Mesenchymal stem cell (in vitro differentiated cells and primary cell): ENCODE results near the gene LDLRAD3.

ENCODE experiments used
- DNase-seq: peaks from one replicate; pipeline ENCODE4 v3.0.0-alpha.2; 2013
- H2AFZ ChIP-seq: one replicate; pipeline ENCODE4 v1.6.1; 2013; ENCODE audit warnings: low read depth, mild to moderate bottlenecking, control low read depth, inconsistent platforms, low read length, moderate library complexity
- H2AK5ac ChIP-seq: 2 replicates; pipeline ENCODE4 v1.6.1; 2013; ENCODE audit warnings: low read length, moderate library complexity, mild to moderate bottlenecking, inconsistent platforms; ENCODE audit not compliant: severe bottlenecking
- H2BK120ac ChIP-seq: one replicate; pipeline ENCODE4 v1.6.1; 2013; ENCODE audit warnings: low read depth, mild to moderate bottlenecking, inconsistent platforms, low read length, moderate library complexity
- H2BK12ac ChIP-seq, 2 experiments: one replicate each; pipeline ENCODE4 v1.6.1; 2013; ENCODE audit warnings: inconsistent platforms in 2 of 2, low read length in 2 of 2, mild to moderate bottlenecking in 2 of 2, moderate library complexity in 2 of 2, control low read depth in 1 of 2
- H2BK15ac ChIP-seq: one replicate; pipeline ENCODE4 v1.6.1; 2013; ENCODE audit warnings: mild to moderate bottlenecking, low read depth, inconsistent platforms; ENCODE audit not compliant: poor library complexity, severe bottlenecking
- H2BK5ac ChIP-seq: 2 replicates; pipeline ENCODE4 v1.6.1; 2013; ENCODE audit warnings: low read depth, mild to moderate bottlenecking, low read length, control low read depth, inconsistent platforms; ENCODE audit not compliant: poor library complexity, severe bottlenecking
- H3K14ac ChIP-seq, 2 experiments: one replicate each; pipeline ENCODE4 v1.6.1; 2013; ENCODE audit warnings: inconsistent platforms in 2 of 2, low read length in 2 of 2, control low read depth in 1 of 2, mild to moderate bottlenecking in 1 of 2, moderate library complexity in 1 of 2
- H3K18ac ChIP-seq, 2 experiments: one replicate each; pipeline ENCODE4 v1.6.1; 2013; ENCODE audit warnings: inconsistent platforms in 2 of 2, low read length in 2 of 2, control low read depth in 1 of 2, low read depth in 1 of 2, mild to moderate bottlenecking in 1 of 2
- H3K23ac ChIP-seq, 2 experiments: one replicate each; pipeline ENCODE4 v1.6.1; 2013; ENCODE audit warnings: inconsistent platforms in 2 of 2, low read length in 2 of 2, mild to moderate bottlenecking in 2 of 2, moderate library complexity in 2 of 2, control low read depth in 1 of 2
- H3K27ac ChIP-seq: 2 replicates; pipeline ENCODE4 v1.5.1; 2013; ENCODE audit warnings: mild to moderate bottlenecking, moderate library complexity, low read length, control low read depth, inconsistent platforms; ENCODE audit not compliant: poor library complexity, severe bottlenecking
- H3K27me3 ChIP-seq, 2 experiments: 2 replicates each; pipeline versions ENCODE4 v1.6.1 to v1.7.0; 2013; ENCODE audit warnings: low read length in 2 of 2, mild to moderate bottlenecking in 2 of 2, moderate library complexity in 2 of 2, control low read depth in 1 of 2, inconsistent platforms in 1 of 2; ENCODE audit not compliant: control insufficient read depth in 1 of 2, insufficient read depth in 1 of 2
- H3K36me3 ChIP-seq, 2 experiments: 2 replicates each; pipeline versions ENCODE4 v1.6.1 to v1.7.0; 2013; ENCODE audit warnings: low read length in 2 of 2, control low read depth in 1 of 2, inconsistent platforms in 1 of 2, low read depth in 1 of 2, mild to moderate bottlenecking in 1 of 2; ENCODE audit not compliant: insufficient read depth in 2 of 2, control insufficient read depth in 1 of 2
- H3K4ac ChIP-seq, 2 experiments: one replicate each; pipeline ENCODE4 v1.6.1; 2013; ENCODE audit warnings: inconsistent platforms in 2 of 2, low read length in 2 of 2, mild to moderate bottlenecking in 2 of 2, moderate library complexity in 2 of 2, control low read depth in 1 of 2, low read depth in 1 of 2
- H3K4me1 ChIP-seq: 2 replicates; pipeline ENCODE4 v1.6.1; 2013; ENCODE audit warnings: low read depth, low read length, control low read depth; ENCODE audit not compliant: control insufficient read depth, insufficient read depth
- H3K4me2 ChIP-seq: 2 replicates; pipeline ENCODE4 v1.6.1; 2013; ENCODE audit warnings: low read length, mild to moderate bottlenecking, inconsistent platforms; ENCODE audit not compliant: poor library complexity, severe bottlenecking
- H3K4me3 ChIP-seq, 2 experiments: 2 replicates each; pipeline versions ENCODE4 v1.5.1 to v1.7.0; 2013; ENCODE audit warnings: low read length in 2 of 2, mild to moderate bottlenecking in 2 of 2, control low read depth in 1 of 2, low read depth in 1 of 2; ENCODE audit not compliant: insufficient read depth in 1 of 2
- H3K79me1 ChIP-seq: replicated peaks from 2 replicates; pipeline ENCODE4 v1.6.1; 2013; ENCODE audit warnings: mild to moderate bottlenecking, control low read depth, low read length, inconsistent platforms; ENCODE audit not compliant: poor library complexity, severe bottlenecking
- H3K9ac ChIP-seq: 2 replicates; pipeline ENCODE4 v1.7.0; 2013; ENCODE audit warnings: mild to moderate bottlenecking, low read length, moderate library complexity
- H3K9me3 ChIP-seq: 2 replicates; pipeline ENCODE4 v1.7.0; 2013; ENCODE audit warnings: mild to moderate bottlenecking, low read length; ENCODE audit not compliant: control insufficient read depth
- H4K8ac ChIP-seq: one replicate; pipeline ENCODE4 v1.6.1; 2013; ENCODE audit warnings: inconsistent platforms, mild to moderate bottlenecking, low read length, moderate library complexity
- H4K91ac ChIP-seq: one replicate; pipeline ENCODE4 v1.6.1; 2013; ENCODE audit warnings: mild to moderate bottlenecking, low read length, inconsistent platforms
- WGBS: methylation state at CpG from one replicate; pipeline ENCODE4 v1.1.7; 2013; ENCODE audit warnings: mixed read lengths; 5-methylcytosine and 5-hydroxymethylcytosine counted together

LDLRAD3 gene

DNA sequence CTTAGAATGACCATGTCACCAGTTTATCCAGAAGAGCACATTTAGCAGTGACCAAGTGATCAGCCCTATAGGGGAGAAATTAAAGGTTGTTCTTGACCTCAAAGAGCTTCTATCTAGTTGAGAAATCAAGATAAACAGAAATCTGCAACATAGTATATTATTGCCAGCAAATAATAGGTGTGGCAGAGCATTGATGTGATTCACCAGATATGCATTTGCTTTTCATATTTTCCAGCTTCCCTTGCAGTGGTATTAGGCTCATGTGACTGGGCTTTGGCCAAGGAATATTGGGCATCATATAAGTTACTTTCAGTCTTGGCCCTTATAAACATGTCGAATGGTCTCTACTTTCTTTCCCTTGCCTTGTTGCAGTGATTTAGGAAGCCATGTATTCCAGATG, 310.9 kb downstream of the LDLRAD3 start:
- no peak overlapping the region for H2BK15ac ChIP-seq
- H3K79me1 ChIP-seq, result no peaks in the 10 kb centered on the region
- no peak overlapping the region for H3K18ac ChIP-seq
- H3K9ac ChIP-seq, result no peak overlapping the region
- H4K8ac ChIP-seq, result no peak overlapping the region
- no peak overlapping the region for H2BK5ac ChIP-seq
- H3K9me3 ChIP-seq, result peaks cover 16% of the 10 kb centered on the region
- no peak overlapping the region for H3K4me2 ChIP-seq
- H3K27ac ChIP-seq, result no peak overlapping the region
- no peak overlapping the region for H4K91ac ChIP-seq
- H2BK120ac ChIP-seq, result no peak overlapping the region
- no peak overlapping the region for H3K14ac ChIP-seq
- H3K36me3 ChIP-seq, result no peaks in the 10 kb centered on the region
- H2AK5ac ChIP-seq, result no peak overlapping the region
- H2AFZ ChIP-seq, result no peak overlapping the region
- H3K4ac ChIP-seq, result no peak overlapping the region
- no peak overlapping the region for H3K4me3 ChIP-seq
- no peak for DNase-seq
- H3K4me1 ChIP-seq, result peaks cover 17% of the 10 kb centered on the region
- WGBS, result 100% methylated on average over 1 of the region's 1 CpG
- H3K27me3 ChIP-seq, result peaks cover 0 to 12% of the 10 kb centered on the region in 2 experiments
- H2BK12ac ChIP-seq, result no peak overlapping the region
- H3K23ac ChIP-seq, result no peak overlapping the region

DNA sequence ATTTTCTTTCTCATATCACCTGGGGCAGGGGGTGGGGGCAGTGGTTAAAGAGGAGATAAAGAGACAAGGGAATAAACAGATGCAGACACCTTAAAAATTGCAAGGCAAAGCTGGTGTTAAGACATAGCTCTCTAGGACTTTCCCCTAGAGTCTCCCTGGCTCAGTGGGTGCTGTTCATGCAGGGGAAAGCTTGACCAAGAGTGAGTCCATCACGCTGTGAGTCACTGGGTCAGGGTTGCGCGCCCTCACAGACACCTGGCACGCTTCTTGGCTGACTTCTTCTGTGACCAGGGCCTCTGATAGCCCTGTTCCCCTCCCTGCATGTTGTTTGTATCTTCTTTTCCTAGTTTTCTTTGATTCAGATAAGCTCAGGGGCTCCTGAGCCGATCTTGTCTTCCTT, 313.5 kb downstream of the LDLRAD3 start:
- no peak overlapping the region for H3K4me2 ChIP-seq
- H4K91ac ChIP-seq, result no peak overlapping the region
- peak; percentile 63 for DNase-seq
- no peak overlapping the region for H3K14ac ChIP-seq
- no peak overlapping the region for H3K18ac ChIP-seq
- H3K4me1 ChIP-seq, result peaks cover 13% of the 10 kb centered on the region
- H2AFZ ChIP-seq, result no peak overlapping the region
- H3K79me1 ChIP-seq, result no peaks in the 10 kb centered on the region
- 66% methylated on average over 5 of the region's 5 CpGs for WGBS
- no peak overlapping the region for H4K8ac ChIP-seq
- H3K23ac ChIP-seq, result no peak overlapping the region
- no peak overlapping the region for H2BK120ac ChIP-seq
- H3K27me3 ChIP-seq, result peaks cover 0 to 30% of the 10 kb centered on the region in 2 experiments
- H3K9me3 ChIP-seq, result peaks cover 6% of the 10 kb centered on the region
- H3K4ac ChIP-seq, result no peak overlapping the region
- no peak overlapping the region for H3K27ac ChIP-seq
- no peak overlapping the region for H2AK5ac ChIP-seq
- H2BK12ac ChIP-seq, result no peak overlapping the region
- H2BK5ac ChIP-seq, result no peak overlapping the region
- H3K9ac ChIP-seq, result no peak overlapping the region
- H3K4me3 ChIP-seq, result no peak overlapping the region
- no peak overlapping the region for H2BK15ac ChIP-seq
- no peaks in the 10 kb centered on the region for H3K36me3 ChIP-seq

DNA sequence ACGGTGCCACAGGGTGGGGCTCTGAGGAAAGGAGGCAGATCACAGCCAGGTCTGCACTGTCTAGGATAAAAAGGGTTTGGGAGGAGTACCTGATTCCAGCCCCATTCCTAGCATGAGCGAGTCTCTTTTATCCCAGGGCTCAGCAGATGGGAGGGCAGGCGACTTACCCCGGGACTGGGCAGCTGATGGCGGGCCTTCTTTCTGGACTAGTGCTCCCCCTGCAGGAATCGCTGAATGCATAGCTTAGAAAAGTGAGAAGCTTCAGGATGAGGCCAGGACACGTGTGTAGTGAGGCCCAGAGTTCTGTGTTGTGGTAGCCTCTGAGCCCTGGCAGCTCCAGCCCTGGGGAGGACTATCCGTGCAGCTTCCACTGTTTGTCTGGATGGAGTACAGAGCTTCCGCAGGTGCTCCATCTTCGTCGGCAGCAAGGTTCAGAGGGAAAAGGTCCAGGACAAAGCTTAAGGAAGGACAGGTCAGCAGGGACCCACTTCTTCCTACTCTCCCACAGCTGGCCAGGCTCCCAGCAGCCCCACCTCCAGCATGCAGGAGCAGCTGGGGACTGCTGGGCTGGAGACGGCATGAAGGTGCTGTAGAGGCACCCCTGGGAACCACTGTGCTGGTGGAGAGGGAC, 315.0 kb downstream of the LDLRAD3 start:
- Histone ChIP-seq H4K91ac (no peak overlapping the region), H3K4ac (no peak overlapping the region), H4K8ac (no peak overlapping the region), H3K4me2 (no peak overlapping the region), H2AK5ac (peak overlapping the region; percentile 75), H2BK15ac (peak overlapping the region; percentile 15), H3K23ac (no peak overlapping the region), H2BK12ac (no peak overlapping the region), H3K18ac (no peak overlapping the region), H3K4me1 (peaks cover 13% of the 10 kb centered on the region), H3K36me3 (no peaks in the 10 kb centered on the region), H3K27ac (no peak overlapping the region), H2BK120ac (no peak overlapping the region), H2AFZ (no peak overlapping the region), H3K14ac (no peak overlapping the region), H2BK5ac (no peak overlapping the region), H3K4me3 (peak overlapping the region in 1 of 2 experiments; percentile 11), H3K79me1 (no peaks in the 10 kb centered on the region), H3K9me3 (peaks cover 6% of the 10 kb centered on the region), H3K9ac (peak overlapping the region; percentile 20), H3K27me3 (peaks cover 3 to 44% of the 10 kb centered on the region in 2 experiments)
- 41% methylated on average over 11 of the region's 12 CpGs for WGBS
- peak; percentile 76 for DNase-seq

DNA sequence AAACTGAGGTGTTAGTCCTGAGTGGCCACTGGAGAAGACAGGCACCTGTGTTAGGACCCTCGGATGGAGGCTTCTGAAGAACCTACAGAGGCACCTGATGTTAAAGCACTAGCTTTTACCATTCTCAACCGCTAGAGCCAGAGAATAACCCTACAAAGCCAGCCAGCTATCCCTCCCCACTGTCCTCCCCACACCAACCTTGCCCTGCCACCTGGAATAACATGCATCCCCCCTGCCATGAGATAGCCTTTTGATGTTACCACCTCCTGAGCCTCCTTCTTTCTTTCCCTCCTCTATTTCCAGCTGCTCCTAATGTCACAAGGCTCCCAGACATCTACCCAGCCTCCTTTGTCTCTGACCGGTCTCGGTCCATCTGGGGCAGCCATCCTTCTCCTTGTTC, 317.2 kb downstream of the LDLRAD3 start:
- peaks cover 4% of the 10 kb centered on the region for H3K9me3 ChIP-seq
- no peak overlapping the region for H3K14ac ChIP-seq
- H3K9ac ChIP-seq, result no peak overlapping the region
- H2AK5ac ChIP-seq, result no peak overlapping the region
- H3K4me3 ChIP-seq, result no peak overlapping the region
- no peak overlapping the region for H3K23ac ChIP-seq
- H3K4me1 ChIP-seq, result peaks cover 13% of the 10 kb centered on the region
- no peak overlapping the region for H2BK120ac ChIP-seq
- H3K4ac ChIP-seq, result no peak overlapping the region
- H4K91ac ChIP-seq, result no peak overlapping the region
- H4K8ac ChIP-seq, result no peak overlapping the region
- H3K79me1 ChIP-seq, result no peaks in the 10 kb centered on the region
- H3K27me3 ChIP-seq, result peaks cover 5 to 54% of the 10 kb centered on the region in 2 experiments
- no peaks in the 10 kb centered on the region for H3K36me3 ChIP-seq
- H2BK5ac ChIP-seq, result no peak overlapping the region
- no peak overlapping the region for H2BK12ac ChIP-seq
- no peak overlapping the region for H3K27ac ChIP-seq
- DNase-seq, result no peak
- H2BK15ac ChIP-seq, result no peak overlapping the region
- 67% methylated on average over 4 of the region's 4 CpGs for WGBS
- H3K18ac ChIP-seq, result no peak overlapping the region
- no peak overlapping the region for H3K4me2 ChIP-seq
- no peak overlapping the region for H2AFZ ChIP-seq
